Sigmoid colon (tissue), 4 donors: Measurements from ENCODE around the gene VEGFA.

ENCODE experiments used
- EP300 ChIP-seq, 4 donors: sonication (generic); formaldehyde crosslinking; IDR thresholded peaks; one replicate each; pipeline ENCODE4 v1.6.1; 2017; ENCODE audit warnings: antibody characterized with exemption in 4 of 4
- POLR2A ChIP-seq, 2 donors: fragments of 450-650 bp; IDR thresholded peaks; one replicate each; pipeline ENCODE4 v1.6.1; 2016; ENCODE audit warnings: antibody characterized with exemption in 2 of 2, mild to moderate bottlenecking in 2 of 2, moderate library complexity in 2 of 2
- POLR2AphosphoS5 ChIP-seq, 4 donors: sonication (generic); formaldehyde crosslinking; IDR thresholded peaks; one replicate each; pipeline ENCODE4 v1.6.1; 2017; ENCODE audit warnings: antibody characterized with exemption in 4 of 4

GRCh38 chr6:43742285-43742684 is 27.7 kb upstream of the VEGFA start:
- no peak for TF ChIP-seq EP300 (IDR thresholded peaks at IDR 0.05)
- TF ChIP-seq POLR2A (IDR thresholded peaks at IDR 0.05), result no peak
- TF ChIP-seq POLR2AphosphoS5 (IDR thresholded peaks at IDR 0.05), result no peak
